Measurements from ENCODE around the gene FRMD4A.
"Not testable (repeated sequence)": the region's sequence is repeated elsewhere in the genome, so short reads cannot be mapped to it uniquely, and the experiment has no call there.

The FRMD4A gene

GRCh38 chr10:13789448-13789829, 541.3 kb downstream of the FRMD4A start:
- no peak overlapping the region for H3K27ac ChIP-seq
- no peak for TF ChIP-seq CTCF (conservative IDR thresholded peaks at IDR 0.05)

- no peak overlapping the region for H3K27ac ChIP-seq
- no peak for TF ChIP-seq CTCF (conservative IDR thresholded peaks at IDR 0.05)
Measured at GRCh38 chr10:13788711-13789447, 541.8 kb downstream of the FRMD4A start.

GRCh38 chr10:13788320-13788600, 542.5 kb downstream of the FRMD4A start:
- no peak overlapping the region; the same call in 1 of the 2 replicates for H3K27ac ChIP-seq
- no peak for TF ChIP-seq CTCF (conservative IDR thresholded peaks at IDR 0.05)

GRCh38 chr10:13787015-13787421, 543.7 kb downstream of the FRMD4A start:
- no peak for TF ChIP-seq CTCF (conservative IDR thresholded peaks at IDR 0.05)
- no peak overlapping the region for H3K27ac ChIP-seq

GRCh38 chr10:13784067-13784466, 546.7 kb downstream of the FRMD4A start:
- TF ChIP-seq CTCF (conservative IDR thresholded peaks at IDR 0.05), result peak; percentile 65; the same call in 1 of the 2 replicates
- H3K27ac ChIP-seq, result no peak overlapping the region

- no peak for TF ChIP-seq CTCF (conservative IDR thresholded peaks at IDR 0.05)
- no peak overlapping the region for H3K27ac ChIP-seq
Measured at GRCh38 chr10:13779748-13780147, 551.0 kb downstream of the FRMD4A start.

- H3K27ac ChIP-seq, result not testable (repeated sequence)
Measured at GRCh38 chr10:13778693-13778960, 552.1 kb downstream of the FRMD4A start.

- peak overlapping the region; percentile 67 for H3K27ac ChIP-seq
- TF ChIP-seq CTCF (conservative IDR thresholded peaks at IDR 0.05), result no peak
Measured at GRCh38 chr10:13776861-13777311, 553.8 kb downstream of the FRMD4A start.

All from VCaP (cell line).